NCI-H526 treated with DMSO at 0.1 percent for 48 hours (cell line): ENCODE results near the gene TMCC2.
"Not testable (repeated sequence)": the region's sequence is repeated elsewhere in the genome, so short reads cannot be mapped to it uniquely, and the experiment has no call there.

ENCODE experiments used
- DNase-seq: peaks from one replicate; lab custom pipeline; 2025; lab: John Stamatoyannopoulos, UW

Gene TMCC2

GRCh38 chr1:205280666-205281395 is 53.1 kb downstream of the TMCC2 start:
- not testable (repeated sequence) for DNase-seq

DNA sequence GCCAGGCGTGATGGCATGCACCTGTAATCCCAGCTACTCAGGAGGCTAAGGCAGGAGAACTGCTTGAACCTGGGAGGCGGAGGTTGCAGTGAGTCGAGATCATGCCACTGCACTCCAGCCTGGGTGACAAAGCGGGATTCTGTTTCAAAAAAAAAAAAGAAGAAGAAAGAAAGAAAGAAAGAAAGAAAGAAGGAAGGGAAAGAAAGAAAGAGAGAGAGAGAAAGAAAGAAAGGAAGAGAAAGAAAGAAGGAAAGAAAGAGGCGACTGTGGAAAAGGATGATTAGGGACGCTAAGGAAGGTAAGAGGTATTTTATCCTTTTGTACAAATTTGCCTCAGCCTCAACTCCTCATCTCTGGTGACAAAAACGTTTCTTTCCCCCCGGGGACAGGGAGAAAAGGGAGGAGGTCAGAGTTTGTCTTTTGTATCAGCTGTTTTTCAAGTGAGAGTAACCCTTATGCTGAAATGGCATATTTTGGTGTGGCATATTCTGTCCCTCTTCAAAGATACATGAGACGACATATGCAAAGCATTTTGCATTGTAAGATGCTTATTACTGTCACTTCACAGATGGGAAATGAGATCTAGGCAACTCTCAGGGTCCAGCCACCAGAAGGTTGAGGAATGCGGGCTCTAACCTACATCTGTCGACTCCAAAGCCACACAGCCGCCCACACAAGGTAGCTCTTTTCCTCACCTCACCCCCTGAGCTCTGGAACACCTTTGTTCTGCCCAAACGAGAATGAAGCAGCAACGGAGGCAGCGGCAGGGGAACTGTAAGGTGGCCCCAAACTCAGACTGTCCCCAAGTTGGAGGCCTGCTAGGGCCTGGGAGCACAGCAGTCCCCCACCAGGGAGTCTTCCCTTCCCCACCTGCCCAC is 55.8 kb downstream of the TMCC2 start:
- no peak for DNase-seq

GRCh38 chr1:205284420-205285144 is 56.8 kb downstream of the TMCC2 start:
- no peak for DNase-seq

DNA sequence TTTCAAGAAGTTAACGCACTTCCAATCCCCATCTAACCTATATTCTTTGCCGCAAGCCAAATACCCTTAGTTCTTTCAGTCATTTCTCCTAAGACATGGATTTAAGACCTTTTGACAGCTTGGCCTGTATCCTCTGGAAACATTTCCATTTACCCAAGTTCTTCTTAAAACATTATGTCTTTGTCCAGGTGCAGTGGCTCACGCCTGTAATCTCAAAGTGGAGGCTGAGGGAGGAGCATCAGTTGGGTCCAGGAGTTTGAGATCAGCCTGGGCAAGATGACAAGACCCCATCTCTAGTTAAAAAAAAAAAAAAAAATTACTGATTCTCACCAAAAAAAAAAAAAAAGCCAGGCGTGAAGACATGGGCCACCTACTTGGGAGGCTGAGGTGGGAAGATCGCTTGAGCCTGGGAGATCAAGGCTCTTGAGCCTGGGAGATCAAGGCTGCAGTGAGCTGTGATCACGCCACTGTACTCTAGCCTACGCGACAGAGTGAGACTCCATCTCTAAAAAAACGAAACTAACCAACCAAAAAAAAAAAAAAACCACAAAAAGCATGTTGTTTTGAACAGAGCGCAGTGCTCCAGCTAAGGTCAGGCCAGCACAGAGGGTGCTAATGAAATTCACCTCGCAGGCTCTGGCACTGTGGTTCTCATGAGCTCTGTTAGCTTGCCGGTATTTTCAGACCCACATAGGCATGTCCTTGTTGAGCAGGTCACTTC is 57.8 kb downstream of the TMCC2 start:
- no peak for DNase-seq

GRCh38 chr1:205286335-205286950 is 58.7 kb downstream of the TMCC2 start:
- no peak for DNase-seq

GRCh38 chr1:205287076-205287475 is 59.3 kb downstream of the TMCC2 start:
- DNase-seq = no peak

DNA sequence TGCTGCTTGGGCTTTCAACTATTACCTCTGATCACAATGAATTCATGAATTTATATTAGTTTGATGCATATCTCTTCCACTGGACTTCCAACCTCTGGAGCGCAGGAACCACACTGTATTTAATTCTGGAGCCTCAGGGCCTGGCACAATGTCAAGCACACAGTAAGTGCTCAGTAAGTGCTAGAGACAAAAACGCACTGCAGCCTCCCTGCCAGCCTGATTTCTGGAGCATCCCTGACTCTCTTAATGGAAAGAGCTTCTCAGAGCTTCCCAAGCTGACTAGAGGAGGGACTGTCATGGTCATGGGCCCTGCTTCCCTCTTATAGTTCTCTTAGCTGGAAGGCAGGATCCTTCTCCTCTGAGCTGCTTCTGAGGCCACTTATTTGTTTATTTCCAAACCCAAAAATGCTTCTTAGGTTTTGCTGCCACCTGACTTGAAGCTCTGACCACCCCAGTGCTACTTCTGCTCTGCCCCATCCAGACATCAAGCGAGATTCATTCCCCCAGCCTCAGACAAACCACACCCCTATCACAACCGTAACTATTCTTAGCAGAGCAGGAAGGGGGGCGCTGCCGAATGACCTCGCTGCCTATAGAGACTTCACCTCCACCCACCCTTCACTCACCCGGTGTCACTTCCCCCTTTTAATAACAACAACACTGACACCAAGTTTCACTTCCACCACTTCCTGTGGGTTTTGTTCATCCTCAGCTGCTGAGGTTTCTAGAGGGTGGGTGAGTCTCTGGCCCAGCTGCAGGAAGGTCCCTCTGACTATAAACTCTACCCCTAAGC is 60.2 kb downstream of the TMCC2 start:
- no peak for DNase-seq

DNA sequence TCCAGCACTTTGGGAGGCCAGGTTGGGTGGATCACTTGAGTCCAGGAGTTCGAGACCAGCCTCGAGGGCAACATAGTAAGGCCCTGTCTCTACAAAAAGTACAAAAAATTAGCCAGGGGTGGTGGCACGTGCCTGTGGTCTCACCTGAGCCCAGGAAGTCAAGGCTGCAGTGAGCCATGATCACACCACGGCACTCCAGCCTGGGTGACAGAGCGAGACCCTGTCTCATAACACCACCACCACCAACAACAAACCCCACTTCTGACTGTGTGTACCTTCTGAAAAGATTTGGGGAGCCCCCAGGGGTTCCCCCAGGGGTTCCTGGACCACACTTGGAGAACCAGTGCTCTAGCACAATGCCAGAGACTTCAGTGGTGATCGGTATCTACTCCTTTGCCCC is 63.9 kb downstream of the TMCC2 start:
- DNase-seq = no peak

- no peak for DNase-seq
Measured at GRCh38 chr1:205293350-205294074, 65.8 kb downstream of the TMCC2 start.

- DNase-seq = no peak
Measured at GRCh38 chr1:205294175-205294917, 66.6 kb downstream of the TMCC2 start.

DNA sequence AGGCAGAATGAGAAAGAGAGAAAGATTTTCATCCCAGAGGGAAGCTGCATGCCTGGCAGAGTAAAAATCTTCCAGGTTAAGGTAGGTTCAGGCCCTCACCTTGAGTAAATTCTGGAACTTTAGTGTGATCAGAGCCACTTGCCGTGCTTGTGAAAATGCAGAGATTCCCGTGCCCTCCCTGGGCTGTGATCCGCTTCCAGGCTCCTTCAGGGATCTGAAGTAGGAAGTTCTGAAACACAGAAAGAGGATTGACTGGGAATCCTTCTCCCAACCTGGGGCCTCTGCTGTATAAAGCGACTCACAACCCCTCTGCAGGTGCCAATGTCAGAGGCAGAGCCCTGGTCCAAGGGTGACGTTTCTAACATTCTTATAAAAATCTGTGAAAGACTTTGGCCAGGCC is 67.2 kb downstream of the TMCC2 start:
- no peak for DNase-seq

DNA sequence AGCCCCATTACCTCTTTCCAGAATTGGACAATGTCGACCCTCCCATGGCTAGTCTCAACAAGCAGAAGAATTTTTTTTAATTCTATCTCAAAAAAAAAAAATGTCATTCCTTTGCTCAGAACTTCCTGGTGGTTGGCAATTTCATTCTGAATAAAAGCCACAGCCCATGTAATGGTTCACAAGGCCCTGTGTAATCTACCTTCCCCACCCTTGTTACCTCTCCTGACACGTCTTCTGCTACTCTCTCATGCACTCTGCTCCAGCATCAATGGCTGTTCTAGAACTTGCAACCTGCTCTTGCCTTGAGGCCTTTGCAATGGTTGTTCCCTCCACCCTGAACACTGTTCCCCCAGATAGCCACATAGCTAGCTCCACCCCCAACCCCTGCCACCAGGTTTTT is 68.4 kb downstream of the TMCC2 start:
- no peak for DNase-seq

- DNase-seq = not testable (repeated sequence)
Measured at GRCh38 chr1:205297546-205298177, 69.9 kb downstream of the TMCC2 start.

- DNase-seq = peak; percentile 9
Measured at GRCh38 chr1:205298191-205298994, 70.6 kb downstream of the TMCC2 start.

DNA sequence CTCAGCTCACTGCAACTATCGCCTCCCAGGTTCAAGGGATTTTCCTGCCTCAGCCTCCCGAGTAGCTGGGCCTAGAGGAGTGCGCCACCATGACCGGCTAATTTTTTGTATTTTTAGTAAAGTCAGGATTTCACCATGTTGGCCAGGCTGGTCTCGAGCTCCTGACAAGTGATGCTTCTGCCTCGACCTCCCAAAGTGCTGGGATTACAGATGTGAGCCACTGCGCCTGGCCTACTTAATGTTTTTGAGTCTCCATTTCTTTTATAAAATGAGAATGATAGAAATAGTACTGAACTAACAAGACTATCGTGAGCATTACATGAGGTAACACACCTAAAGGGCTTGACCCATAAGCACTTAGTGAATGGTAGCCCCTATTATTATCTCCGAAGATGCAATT is 72.4 kb downstream of the TMCC2 start:
- DNase-seq = no peak

DNA sequence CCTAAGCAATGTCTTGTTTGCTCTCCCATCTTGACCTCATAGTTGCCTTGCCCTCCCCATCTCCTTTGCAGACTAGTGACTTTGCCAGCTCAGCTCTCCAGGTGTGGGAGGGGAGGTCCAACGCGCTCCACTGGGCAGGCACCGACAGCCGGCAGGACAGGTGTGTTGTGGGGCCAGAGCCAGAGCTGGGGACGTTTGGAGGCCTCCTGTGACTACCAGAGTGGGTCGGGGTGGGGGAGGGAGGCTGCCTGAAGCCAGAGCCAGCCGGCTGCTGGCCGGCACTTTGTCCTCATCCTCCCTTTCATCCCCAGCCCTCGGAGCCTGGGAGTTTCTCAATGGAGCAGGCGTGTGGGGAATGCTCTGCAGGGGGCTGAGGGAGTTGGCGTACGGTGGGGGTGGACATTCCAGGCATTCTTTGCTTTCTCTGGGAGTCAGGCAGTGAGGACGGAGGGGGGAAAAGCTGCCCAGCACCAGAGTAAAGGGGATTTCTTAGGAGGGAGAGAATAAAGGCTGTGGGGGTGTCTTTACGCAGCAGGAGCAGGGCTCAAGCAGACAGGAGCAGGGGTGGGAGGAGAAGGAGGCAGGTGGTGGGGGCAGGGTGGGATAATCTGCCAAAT is 73.6 kb downstream of the TMCC2 start:
- peak; percentile 37 for DNase-seq

DNA sequence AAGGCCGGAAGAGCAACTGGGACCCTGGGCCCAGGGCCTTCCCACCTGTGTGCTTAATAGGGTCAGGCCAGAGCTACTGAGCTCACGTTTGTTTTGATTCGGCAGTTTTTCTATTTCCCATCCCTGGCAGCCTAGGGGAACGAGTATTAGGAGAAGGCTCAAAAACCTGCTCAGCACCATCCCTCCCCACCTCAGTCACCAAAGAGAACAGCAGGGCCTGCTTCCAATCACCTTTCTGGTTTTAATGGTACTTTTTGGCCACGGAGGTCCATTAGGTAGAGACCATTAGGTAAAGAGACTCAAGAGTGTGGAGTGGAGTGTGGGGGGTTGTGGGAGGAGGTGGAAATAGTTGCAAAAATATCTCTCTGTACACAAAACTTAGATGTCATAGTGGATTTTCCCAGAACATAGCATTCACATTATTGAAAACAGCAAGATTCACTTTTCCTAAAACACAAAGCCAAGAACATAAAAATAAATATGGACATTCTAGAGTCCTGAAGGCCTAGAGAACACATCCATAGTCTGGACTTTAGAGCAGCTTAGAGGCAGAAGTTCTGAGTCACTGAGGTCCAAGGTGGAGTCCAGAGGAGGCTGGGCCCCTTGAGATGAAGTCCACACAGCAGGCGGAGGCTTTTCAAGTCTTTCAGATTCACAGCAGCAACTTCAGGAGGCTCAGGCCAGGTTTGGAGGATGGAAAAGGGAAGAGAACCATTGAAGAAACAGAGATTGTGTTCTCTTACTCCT is 74.3 kb downstream of the TMCC2 start:
- no peak for DNase-seq
